HG03159 (cell line): ENCODE data around the gene ZNF513.
"Not testable (repeated sequence)": the region's sequence is repeated elsewhere in the genome, so short reads cannot be mapped to it uniquely, and the experiment has no call there.

Source experiments
- ATAC-seq: cut with Tn5 transposase; IDR thresholded peaks from one replicate; pipeline ENCODE4 v1.9.1; 2021; ENCODE audit warnings: mild to moderate bottlenecking, moderate library complexity; ENCODE audit not compliant: unreplicated experiment

Gene ZNF513

GRCh38 chr2:27380626-27381545, at the start of gene ZNF513:
TSS of gene ZNF513 (minus strand) at chr2:27380734. CDS start at chr2:27380526, 208 bp downstream.
- ATAC-seq: peak; percentile 78

GRCh38 chr2:27428978-27429541, 48.5 kb upstream of the ZNF513 start:
- peak; percentile 71 for ATAC-seq

GRCh38 chr2:27428213-27428977, 47.9 kb upstream of the ZNF513 start, which contains the start of gene NRBP1:
TSS of gene NRBP1 (plus strand) at chr2:27428631. CDS start at chr2:27433274, 4,643 bp downstream.
- peak; percentile 84 for ATAC-seq

- ATAC-seq: no peak
Measured at GRCh38 chr2:27427863-27428212, 47.3 kb upstream of the ZNF513 start.

- not testable (repeated sequence) for ATAC-seq
Measured at GRCh38 chr2:27425039-27425438, 44.5 kb upstream of the ZNF513 start.

- no peak for ATAC-seq
Measured at GRCh38 chr2:27422958-27423357, 42.4 kb upstream of the ZNF513 start.

GRCh38 chr2:27421660-27422250, 41.2 kb upstream of the ZNF513 start:
- no peak for ATAC-seq

- no peak for ATAC-seq
Measured at GRCh38 chr2:27420996-27421395, 40.5 kb upstream of the ZNF513 start.

- ATAC-seq: no peak
Measured at GRCh38 chr2:27416151-27416550, 35.6 kb upstream of the ZNF513 start.

GRCh38 chr2:27412419-27413152, 32.1 kb upstream of the ZNF513 start:
- ATAC-seq: no peak

- peak; percentile 95 for ATAC-seq
Measured at GRCh38 chr2:27409321-27410073, 29.0 kb upstream of the ZNF513 start, which contains the start of gene PPM1G. TSS of gene PPM1G (minus strand) at chr2:27409591. CDS start at chr2:27409422, 169 bp downstream.

- peak; percentile 25 for ATAC-seq
Measured at GRCh38 chr2:27408601-27409320, 28.2 kb upstream of the ZNF513 start.

GRCh38 chr2:27407798-27408491, 27.4 kb upstream of the ZNF513 start:
- no peak for ATAC-seq

- ATAC-seq: no peak
Measured at GRCh38 chr2:27400348-27401135, 20.0 kb upstream of the ZNF513 start.

- ATAC-seq: no peak
Measured at GRCh38 chr2:27398962-27399361, 18.4 kb upstream of the ZNF513 start.

GRCh38 chr2:27393225-27393624, 12.7 kb upstream of the ZNF513 start:
- no peak for ATAC-seq
